Adipocyte (in vitro differentiated cells): ENCODE measurements around the gene HIGD1A.

Experiments
- DNase-seq: peaks from one replicate; pipeline ENCODE4 v3.0.0-alpha.2; 2015; ENCODE audit warnings: low read depth
- H3K27me3 ChIP-seq: replicated peaks from 2 replicates; pipeline ENCODE4 v1.7.0; 2013; ENCODE audit warnings: mild to moderate bottlenecking, low read length, moderate library complexity; ENCODE audit not compliant: control insufficient read depth, insufficient read depth
- H3K36me3 ChIP-seq: 2 replicates; pipeline ENCODE4 v1.7.0; 2013; ENCODE audit warnings: low read length, mild to moderate bottlenecking, moderate library complexity; ENCODE audit not compliant: control insufficient read depth, insufficient read depth, severe bottlenecking
- H3K4me1 ChIP-seq: 2 replicates; pipeline ENCODE4 v1.7.0; 2013; ENCODE audit warnings: mild to moderate bottlenecking, low read length, moderate library complexity; ENCODE audit not compliant: control insufficient read depth, insufficient read depth
- H3K4me3 ChIP-seq: 2 replicates; pipeline ENCODE4 v1.7.0; 2013; ENCODE audit warnings: mild to moderate bottlenecking, low read length, moderate library complexity
- H3K9ac ChIP-seq: 2 replicates; pipeline ENCODE4 v1.7.0; 2013; ENCODE audit warnings: mild to moderate bottlenecking, low read length, moderate library complexity
- H3K9me3 ChIP-seq: 2 replicates; pipeline ENCODE4 v1.7.0; 2013; ENCODE audit warnings: mild to moderate bottlenecking, low read length, moderate library complexity; ENCODE audit not compliant: control insufficient read depth

HIGD1A gene

GRCh38 chr3:42804106-42804830, at the start of gene HIGD1A:
HIGD1A (minus strand) TSS chr3:42804490; CDS start chr3:42794253, 10,237 bp downstream.
- Histone ChIP-seq H3K27me3 (no peaks in the 10 kb centered on the region), H3K9me3 (no peaks in the 10 kb centered on the region), H3K9ac (peak within 1 kb of the TSS; percentile 90), H3K4me1 (peaks cover 39% of the 10 kb centered on the region), H3K4me3 (peak within 1 kb of the TSS; percentile 86), H3K36me3 (peaks cover 10% of the 10 kb centered on the region)
- peak; percentile 99 for DNase-seq

GRCh38 chr3:42853739-42854302, 49.5 kb upstream of the HIGD1A start:
- no peak overlapping the region for H3K4me3 ChIP-seq
- DNase-seq, result no peak
- no peaks in the 10 kb centered on the region for H3K27me3 ChIP-seq
- H3K4me1 ChIP-seq, result peaks cover 30% of the 10 kb centered on the region
- peak overlapping the region; percentile 74 for H3K9ac ChIP-seq
- no peaks in the 10 kb centered on the region for H3K9me3 ChIP-seq
- no peaks in the 10 kb centered on the region for H3K36me3 ChIP-seq

GRCh38 chr3:42853056-42853455, 48.8 kb upstream of the HIGD1A start:
- Histone ChIP-seq H3K36me3 (no peaks in the 10 kb centered on the region), H3K9me3 (no peaks in the 10 kb centered on the region), H3K4me1 (peaks cover 30% of the 10 kb centered on the region), H3K9ac (peak overlapping the region; percentile 74), H3K4me3 (no peak overlapping the region), H3K27me3 (no peaks in the 10 kb centered on the region)
- DNase-seq, result no peak

GRCh38 chr3:42852441-42852840, 48.2 kb upstream of the HIGD1A start:
- Histone ChIP-seq H3K4me3 (peak overlapping the region; percentile 46), H3K4me1 (peaks cover 31% of the 10 kb centered on the region), H3K9ac (peak overlapping the region; percentile 74), H3K9me3 (no peaks in the 10 kb centered on the region), H3K27me3 (no peaks in the 10 kb centered on the region), H3K36me3 (no peaks in the 10 kb centered on the region)
- peak; percentile 63 for DNase-seq

GRCh38 chr3:42851228-42851834, 47.0 kb upstream of the HIGD1A start:
- no peak overlapping the region for H3K4me3 ChIP-seq
- H3K4me1 ChIP-seq, result peaks cover 42% of the 10 kb centered on the region
- H3K9me3 ChIP-seq, result no peaks in the 10 kb centered on the region
- H3K9ac ChIP-seq, result peak overlapping the region; percentile 74
- no peaks in the 10 kb centered on the region for H3K27me3 ChIP-seq
- no peaks in the 10 kb centered on the region for H3K36me3 ChIP-seq
- DNase-seq, result no peak

GRCh38 chr3:42850263-42850662, 46.0 kb upstream of the HIGD1A start:
- DNase-seq, result no peak
- no peaks in the 10 kb centered on the region for H3K27me3 ChIP-seq
- H3K9ac ChIP-seq, result no peak overlapping the region

GRCh38 chr3:42849017-42849416, 44.7 kb upstream of the HIGD1A start:
- no peaks in the 10 kb centered on the region for H3K36me3 ChIP-seq
- no peak overlapping the region for H3K4me3 ChIP-seq
- H3K27me3 ChIP-seq, result no peaks in the 10 kb centered on the region
- no peak overlapping the region for H3K9ac ChIP-seq
- no peaks in the 10 kb centered on the region for H3K9me3 ChIP-seq
- no peak for DNase-seq
- H3K4me1 ChIP-seq, result peaks cover 61% of the 10 kb centered on the region

More at GRCh38 chr3:42850263-42850662, 46.0 kb upstream of the HIGD1A start:
- H3K36me3 ChIP-seq, result no peaks in the 10 kb centered on the region
- peaks cover 52% of the 10 kb centered on the region for H3K4me1 ChIP-seq
- H3K9me3 ChIP-seq, result no peaks in the 10 kb centered on the region
- H3K4me3 ChIP-seq, result no peak overlapping the region

- H3K4me3 ChIP-seq, result no peak overlapping the region
- H3K36me3 ChIP-seq, result no peaks in the 10 kb centered on the region
- no peak for DNase-seq
- H3K27me3 ChIP-seq, result no peaks in the 10 kb centered on the region
- peaks cover 64% of the 10 kb centered on the region for H3K4me1 ChIP-seq
- no peaks in the 10 kb centered on the region for H3K9me3 ChIP-seq
- no peak overlapping the region for H3K9ac ChIP-seq
Observed at GRCh38 chr3:42847731-42848130, 43.4 kb upstream of the HIGD1A start.

GRCh38 chr3:42846685-42847522, 42.6 kb upstream of the HIGD1A start:
- Histone ChIP-seq H3K4me3 (no peak overlapping the region), H3K36me3 (no peaks in the 10 kb centered on the region), H3K9me3 (no peaks in the 10 kb centered on the region), H3K27me3 (no peaks in the 10 kb centered on the region), H3K4me1 (peaks cover 63% of the 10 kb centered on the region), H3K9ac (peak overlapping the region; percentile 66)
- no peak for DNase-seq

GRCh38 chr3:42844815-42845214, 40.5 kb upstream of the HIGD1A start:
- H3K27me3 ChIP-seq, result no peaks in the 10 kb centered on the region
- H3K4me3 ChIP-seq, result no peak overlapping the region

GRCh38 chr3:42844412-42844713, 40.1 kb upstream of the HIGD1A start:
- peak overlapping the region; percentile 66 for H3K9ac ChIP-seq
- H3K9me3 ChIP-seq, result no peaks in the 10 kb centered on the region
- H3K36me3 ChIP-seq, result no peaks in the 10 kb centered on the region
- peaks cover 61% of the 10 kb centered on the region for H3K4me1 ChIP-seq
- H3K4me3 ChIP-seq, result peak overlapping the region; percentile 67
- H3K27me3 ChIP-seq, result no peaks in the 10 kb centered on the region
- DNase-seq, result no peak

More at GRCh38 chr3:42844815-42845214, 40.5 kb upstream of the HIGD1A start:
- H3K36me3 ChIP-seq, result no peaks in the 10 kb centered on the region
- H3K9ac ChIP-seq, result peak overlapping the region; percentile 66
- H3K4me1 ChIP-seq, result peaks cover 59% of the 10 kb centered on the region
- no peak for DNase-seq
- no peaks in the 10 kb centered on the region for H3K9me3 ChIP-seq
